ENCODE data around the gene TCEA2. TPM values are rescaled to one million over a fixed set of nuclear protein-coding genes. Genes with fewer than 3 reads are reported as not detected.
A peak's percentile ranks its signal among the peaks of the same experiment; 100 is the strongest.

Gene TCEA2
- total RNA-seq, 2 donors from 2014 or later: 64.3 to 110 TPM

GRCh38 chr20:64104667-64105451 is 41.9 kb downstream of the TCEA2 start:
- H3K9ac ChIP-seq (ENCODE audit: extremely low read depth, low read length, poor library complexity, severe bottlenecking): no peak overlapping the region
- H3K4me1 ChIP-seq (ENCODE audit: control insufficient read depth, insufficient read depth, low read length): no peaks in the 10 kb centered on the region
- H3K27ac ChIP-seq (ENCODE audit: low read depth, low read length): no peak overlapping the region
- Mint-ChIP-seq H3K36me3 (ENCODE audit: low read depth) (no peaks in the 10 kb centered on the region), H3K9me3 (no peaks in the 10 kb centered on the region), H3K27me3 (ENCODE audit: insufficient read depth) (peaks cover 28% of the 10 kb centered on the region), H3K27ac (no peak overlapping the region), H3K4me1 (no peaks in the 10 kb centered on the region), H3K4me3 (no peak overlapping the region)
- DNase-seq: peak; percentile 28
- no peaks in the 10 kb centered on the region for H3K9me3 ChIP-seq (ENCODE audit: control insufficient read depth, low read length)
- no peaks in the 10 kb centered on the region for H3K36me3 ChIP-seq (ENCODE audit: control insufficient read depth, insufficient read depth, low read length)
- WGBS, 2 experiments (ENCODE audit: insufficient coverage in 1 of 2, insufficient read length in 1 of 2): 89 to 94% methylated on average over 13 to 25 of the region's 25 CpGs
- no peak overlapping the region for H3K4me3 ChIP-seq (ENCODE audit: low read length)
- H3K27me3 ChIP-seq (ENCODE audit: control insufficient read depth, insufficient read depth, low read length, poor library complexity, severe bottlenecking): peaks cover 33% of the 10 kb centered on the region
- TF ChIP-seq, protein P1, sequence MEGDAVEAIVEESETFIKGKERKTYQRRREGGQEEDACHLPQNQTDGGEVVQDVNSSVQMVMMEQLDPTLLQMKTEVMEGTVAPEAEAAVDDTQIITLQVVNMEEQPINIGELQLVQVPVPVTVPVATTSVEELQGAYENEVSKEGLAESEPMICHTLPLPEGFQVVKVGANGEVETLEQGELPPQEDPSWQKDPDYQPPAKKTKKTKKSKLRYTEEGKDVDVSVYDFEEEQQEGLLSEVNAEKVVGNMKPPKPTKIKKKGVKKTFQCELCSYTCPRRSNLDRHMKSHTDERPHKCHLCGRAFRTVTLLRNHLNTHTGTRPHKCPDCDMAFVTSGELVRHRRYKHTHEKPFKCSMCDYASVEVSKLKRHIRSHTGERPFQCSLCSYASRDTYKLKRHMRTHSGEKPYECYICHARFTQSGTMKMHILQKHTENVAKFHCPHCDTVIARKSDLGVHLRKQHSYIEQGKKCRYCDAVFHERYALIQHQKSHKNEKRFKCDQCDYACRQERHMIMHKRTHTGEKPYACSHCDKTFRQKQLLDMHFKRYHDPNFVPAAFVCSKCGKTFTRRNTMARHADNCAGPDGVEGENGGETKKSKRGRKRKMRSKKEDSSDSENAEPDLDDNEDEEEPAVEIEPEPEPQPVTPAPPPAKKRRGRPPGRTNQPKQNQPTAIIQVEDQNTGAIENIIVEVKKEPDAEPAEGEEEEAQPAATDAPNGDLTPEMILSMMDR (conservative IDR thresholded peaks at IDR 0.05): no peak

- peak; percentile 36 for DNase-seq
- no peak overlapping the region for H3K27ac Mint-ChIP-seq
- Histone ChIP-seq H3K9me3 (ENCODE audit: control insufficient read depth, low read length) (no peaks in the 10 kb centered on the region), H3K36me3 (ENCODE audit: control insufficient read depth, insufficient read depth, low read length) (no peaks in the 10 kb centered on the region), H3K27ac (ENCODE audit: low read depth, low read length) (no peak overlapping the region), H3K4me1 (ENCODE audit: control insufficient read depth, insufficient read depth, low read length) (no peaks in the 10 kb centered on the region), H3K4me3 (ENCODE audit: low read length) (no peak overlapping the region), H3K27me3 (ENCODE audit: control insufficient read depth, insufficient read depth, low read length, poor library complexity, severe bottlenecking) (peaks cover 23% of the 10 kb centered on the region), H3K9ac (ENCODE audit: extremely low read depth, low read length, poor library complexity, severe bottlenecking) (no peak overlapping the region)
- no peaks in the 10 kb centered on the region for H3K36me3 Mint-ChIP-seq (ENCODE audit: low read depth)
- no peaks in the 10 kb centered on the region for H3K9me3 Mint-ChIP-seq
- H3K4me1 Mint-ChIP-seq: no peaks in the 10 kb centered on the region
- H3K27me3 Mint-ChIP-seq (ENCODE audit: insufficient read depth): peaks cover 23% of the 10 kb centered on the region
- 90 to 95% methylated on average over 33 to 39 of the region's 39 CpGs for WGBS, 2 experiments (ENCODE audit: insufficient coverage in 1 of 2, insufficient read length in 1 of 2)
- H3K4me3 Mint-ChIP-seq: no peak overlapping the region
- TF ChIP-seq, protein P1 (conservative IDR thresholded peaks at IDR 0.05): no peak
Observed at GRCh38 chr20:64105846-64106434, 42.9 kb downstream of the TCEA2 start.

GRCh38 chr20:64106435-64106961 is 43.5 kb downstream of the TCEA2 start:
- peak; percentile 36 for DNase-seq
- H3K36me3 Mint-ChIP-seq (ENCODE audit: low read depth): no peaks in the 10 kb centered on the region
- H3K9me3 Mint-ChIP-seq: no peaks in the 10 kb centered on the region
- no peak overlapping the region for H3K27ac Mint-ChIP-seq
- H3K4me3 Mint-ChIP-seq: no peak overlapping the region
- Histone ChIP-seq H3K9me3 (ENCODE audit: control insufficient read depth, low read length) (no peaks in the 10 kb centered on the region), H3K4me3 (ENCODE audit: low read length) (no peak overlapping the region), H3K27me3 (ENCODE audit: control insufficient read depth, insufficient read depth, low read length, poor library complexity, severe bottlenecking) (peaks cover 18% of the 10 kb centered on the region), H3K9ac (ENCODE audit: extremely low read depth, low read length, poor library complexity, severe bottlenecking) (no peak overlapping the region), H3K27ac (ENCODE audit: low read depth, low read length) (no peak overlapping the region), H3K4me1 (ENCODE audit: control insufficient read depth, insufficient read depth, low read length) (no peaks in the 10 kb centered on the region), H3K36me3 (ENCODE audit: control insufficient read depth, insufficient read depth, low read length) (no peaks in the 10 kb centered on the region)
- TF ChIP-seq, protein P1 (conservative IDR thresholded peaks at IDR 0.05): no peak
- no peaks in the 10 kb centered on the region for H3K4me1 Mint-ChIP-seq
- peaks cover 17% of the 10 kb centered on the region for H3K27me3 Mint-ChIP-seq (ENCODE audit: insufficient read depth)
- whole genome bisulfite sequencing, 2 experiments (ENCODE audit: insufficient coverage in 1 of 2, insufficient read length in 1 of 2): 96% methylated on average over 23 to 28 of the region's 28 CpGs
